ENCODE data around the gene EARS2.

Gene EARS2

GRCh38 chr16:23528644-23529310, 28.4 kb downstream of the EARS2 start:
- Histone ChIP-seq H3K9me2 (ENCODE audit: low read depth, low read length) (no peaks in the 10 kb centered on the region), H3K27me3 (ENCODE audit: insufficient read depth, low read length) (no peaks in the 10 kb centered on the region), H3K4me2 (ENCODE audit: low read length) (no peak overlapping the region), H3K9me3 (ENCODE audit: low read length) (no peaks in the 10 kb centered on the region), H3F3A (ENCODE audit: insufficient read depth, low read length) (no peaks in the 10 kb centered on the region), H3K4me1 (ENCODE audit: insufficient read depth, low read length, severe bottlenecking) (no peaks in the 10 kb centered on the region), H3K9ac (ENCODE audit: low read length) (no peak overlapping the region), H3K79me2 (ENCODE audit: insufficient read depth, low read length) (no peaks in the 10 kb centered on the region), H4K20me1 (ENCODE audit: insufficient read depth, low read length) (no peaks in the 10 kb centered on the region), H3K27ac (ENCODE audit: low read depth, low read length, poor library complexity, severe bottlenecking) (no peak overlapping the region), H3K36me3 (ENCODE audit: insufficient read depth, low read length) (peaks cover 70% of the 10 kb centered on the region), H3K4me3 (ENCODE audit: low read depth, low read length, poor library complexity, severe bottlenecking) (no peak overlapping the region), H2AFZ (ENCODE audit: low read length) (no peak overlapping the region)
- TF ChIP-seq EZH2 (IDR thresholded peaks at IDR 0.05; ENCODE audit: borderline replicate concordance, low read length) (no peak), CTCF (IDR thresholded peaks at IDR 0.05; ENCODE audit: low read length) (no peak)

DNA sequence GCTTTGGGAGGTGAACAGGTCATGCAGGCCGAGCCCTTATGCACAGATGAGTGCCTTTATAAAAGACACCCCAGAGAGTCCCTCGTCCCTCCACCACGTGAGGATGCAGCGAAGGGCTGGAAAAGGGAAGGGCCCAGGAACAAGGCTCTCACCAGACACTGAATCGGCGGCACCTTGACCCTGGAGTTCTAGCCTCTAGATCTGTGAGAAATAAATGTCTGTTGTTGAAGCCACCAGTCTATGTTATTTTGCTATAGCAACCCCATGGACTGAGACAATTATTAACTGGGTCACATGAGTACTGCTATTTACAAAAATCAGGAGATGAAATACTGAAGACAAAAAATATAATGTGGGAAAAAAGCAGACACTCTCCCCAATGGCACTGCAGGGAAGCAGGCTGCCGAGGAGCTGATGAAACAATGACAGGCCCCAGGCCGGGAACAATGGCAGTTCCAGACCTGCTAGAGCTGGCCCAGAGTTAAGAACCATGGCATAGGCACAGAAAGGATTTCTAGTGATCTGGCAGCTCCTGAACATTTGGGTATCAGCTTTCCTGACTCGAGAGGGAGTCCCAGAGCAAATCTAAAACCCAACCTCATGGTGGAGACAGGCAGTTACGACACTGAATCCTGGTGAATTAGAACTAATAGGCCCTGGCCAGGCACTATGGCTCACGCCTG, 29.0 kb downstream of the EARS2 start:
- Histone ChIP-seq H3K27me3 (ENCODE audit: insufficient read depth, low read length) (no peaks in the 10 kb centered on the region), H3K4me1 (ENCODE audit: insufficient read depth, low read length, severe bottlenecking) (no peaks in the 10 kb centered on the region), H3K36me3 (ENCODE audit: insufficient read depth, low read length) (peaks cover 72% of the 10 kb centered on the region), H3K4me2 (ENCODE audit: low read length) (no peak overlapping the region), H2AFZ (ENCODE audit: low read length) (no peak overlapping the region), H3K4me3 (ENCODE audit: low read depth, low read length, poor library complexity, severe bottlenecking) (no peak overlapping the region), H3K9me3 (ENCODE audit: low read length) (no peaks in the 10 kb centered on the region), H3F3A (ENCODE audit: insufficient read depth, low read length) (no peaks in the 10 kb centered on the region), H3K9ac (ENCODE audit: low read length) (no peak overlapping the region), H3K9me2 (ENCODE audit: low read depth, low read length) (no peaks in the 10 kb centered on the region), H3K27ac (ENCODE audit: low read depth, low read length, poor library complexity, severe bottlenecking) (no peak overlapping the region), H3K79me2 (ENCODE audit: insufficient read depth, low read length) (no peaks in the 10 kb centered on the region), H4K20me1 (ENCODE audit: insufficient read depth, low read length) (no peaks in the 10 kb centered on the region)
- TF ChIP-seq CTCF (IDR thresholded peaks at IDR 0.05; ENCODE audit: low read length): no peak
- no peak for TF ChIP-seq EZH2 (IDR thresholded peaks at IDR 0.05; ENCODE audit: borderline replicate concordance, low read length)

- Histone ChIP-seq H3K9ac (ENCODE audit: low read length) (no peak overlapping the region), H3K9me3 (ENCODE audit: low read length) (no peaks in the 10 kb centered on the region), H3K9me2 (ENCODE audit: low read depth, low read length) (no peaks in the 10 kb centered on the region), H2AFZ (ENCODE audit: low read length) (no peak overlapping the region), H3K27me3 (ENCODE audit: insufficient read depth, low read length) (no peaks in the 10 kb centered on the region), H3F3A (ENCODE audit: insufficient read depth, low read length) (no peaks in the 10 kb centered on the region), H3K4me3 (ENCODE audit: low read depth, low read length, poor library complexity, severe bottlenecking) (no peak overlapping the region), H3K79me2 (ENCODE audit: insufficient read depth, low read length) (no peaks in the 10 kb centered on the region), H4K20me1 (ENCODE audit: insufficient read depth, low read length) (no peaks in the 10 kb centered on the region), H3K27ac (ENCODE audit: low read depth, low read length, poor library complexity, severe bottlenecking) (no peak overlapping the region), H3K36me3 (ENCODE audit: insufficient read depth, low read length) (peaks cover 74% of the 10 kb centered on the region), H3K4me2 (ENCODE audit: low read length) (no peak overlapping the region), H3K4me1 (ENCODE audit: insufficient read depth, low read length, severe bottlenecking) (peaks cover 19% of the 10 kb centered on the region)
- TF ChIP-seq EZH2 (IDR thresholded peaks at IDR 0.05; ENCODE audit: borderline replicate concordance, low read length): no peak
- no peak for TF ChIP-seq CTCF (IDR thresholded peaks at IDR 0.05; ENCODE audit: low read length)
Observed at GRCh38 chr16:23524886-23525285, 32.3 kb downstream of the EARS2 start.

Measured in OCI-LY1 (cell line).